Caki2 (cell line): ENCODE measurements around the gene IDUA. TPM values are rescaled to one million over a fixed set of nuclear protein-coding genes. Genes with fewer than 3 reads are reported as not detected.
"Not testable (repeated sequence)": the region's sequence is repeated elsewhere in the genome, so short reads cannot be mapped to it uniquely, and the experiment has no call there.

Source experiments
- DNase-seq: peaks from one replicate; pipeline ENCODE4 v3.0.0-alpha.2; 2015; ENCODE audit warnings: low read depth
- in situ Hi-C: cut with HindIII; loops from 2 replicates; pipeline ENCODE4 v1.10.0; 2016; ENCODE audit warnings: low sequenced_read_pairs, low pct_unique_long_range_greater_than_20kb, mixed read lengths
- total RNA-seq: library from RNA; depleted of rRNA; stranded (reverse); fragments of >200 nt; shearing (Covaris generic); gene quantifications from 2 replicates; pipeline ENCODE4 v1.2.3, GENCODE V29; 2014; ENCODE audit warnings: low replicate concordance

Gene IDUA
- total RNA-seq, 1 experiment from 2014 or later, result 6.7 TPM

- in situ Hi-C loops, result no loop called here
- DNase-seq, result no peak
Measured at GRCh38 chr4:1036095-1036494, 49.3 kb downstream of the IDUA start.

GRCh38 chr4:1036976-1037810 is 50.3 kb downstream of the IDUA start:
- in situ Hi-C loops, result no loop called here
- no peak for DNase-seq

- DNase-seq, result no peak
- in situ Hi-C loops, result no loop called here
Measured at GRCh38 chr4:1038948-1039492, 52.2 kb downstream of the IDUA start.

GRCh38 chr4:1039493-1040343 is 52.9 kb downstream of the IDUA start:
- in situ Hi-C loops, result no loop called here
- no peak for DNase-seq

- no peak for DNase-seq
- in situ Hi-C loops, result no loop called here
Measured at GRCh38 chr4:1040344-1041146, 53.7 kb downstream of the IDUA start.

GRCh38 chr4:1041147-1041935 is 54.5 kb downstream of the IDUA start:
- in situ Hi-C loops, result no loop called here
- peak; percentile 95 for DNase-seq

GRCh38 chr4:1041936-1042330 is 55.1 kb downstream of the IDUA start:
- in situ Hi-C loops, result no loop called here
- DNase-seq, result no peak

GRCh38 chr4:1042352-1043055 is 55.7 kb downstream of the IDUA start:
- no peak for DNase-seq
- in situ Hi-C loops, result no loop called here

- DNase-seq, result no peak
- in situ Hi-C loops, result no loop called here
Measured at GRCh38 chr4:1043162-1043561, 56.3 kb downstream of the IDUA start.

GRCh38 chr4:1043651-1044468 is 57.0 kb downstream of the IDUA start:
- peak; percentile 97 for DNase-seq
- in situ Hi-C loops, result no loop called here

GRCh38 chr4:1044469-1045192 is 57.8 kb downstream of the IDUA start:
- in situ Hi-C loops, result no loop called here
- no peak for DNase-seq

- in situ Hi-C loops, result no loop called here
- DNase-seq, result no peak
Measured at GRCh38 chr4:1045193-1045594, 58.4 kb downstream of the IDUA start.

GRCh38 chr4:1045595-1046201 is 58.9 kb downstream of the IDUA start:
- no peak for DNase-seq

GRCh38 chr4:1046581-1047011 is 59.8 kb downstream of the IDUA start:
- in situ Hi-C loops, result not testable (repeated sequence)
- peak; percentile 47 for DNase-seq

More at GRCh38 chr4:1045595-1046201, 58.9 kb downstream of the IDUA start:
- in situ Hi-C loops, result no loop called here
